ENCODE measurements around the gene DHX36. TPM values are rescaled to one million over a fixed set of nuclear protein-coding genes. Genes with fewer than 3 reads are reported as not detected.

DHX36 gene
- total and polyA plus RNA-seq, 3 donors from 2014 or later: 85.5 to 138 (median 97.9) TPM

GRCh38 chr3:154252759-154253638, 71.3 kb downstream of the DHX36 start:
- intact Hi-C loops (cut with DNase I; ENCODE audit: low total_unique reads): no loop called here
- no peak overlapping the region for H3K4me3 ChIP-seq
- no peaks in the 10 kb centered on the region for H3K27me3 ChIP-seq
- WGBS, 2 donors: 17 to 20% methylated on average over 11 of the region's 11 CpGs
- no peaks in the 10 kb centered on the region for H3K9me3 ChIP-seq
- peak; percentile 95 for DNase-seq
- H3K36me3 ChIP-seq (ENCODE audit: low read depth, missing control alignments): no peaks in the 10 kb centered on the region
- H3K4me1 ChIP-seq: no peaks in the 10 kb centered on the region
- no peak for TF ChIP-seq POLR2A (IDR thresholded peaks at IDR 0.05)
- TF ChIP-seq CTCF (IDR thresholded peaks at IDR 0.05): peak; percentile 78 to 85 (median 80)
- no peak overlapping the region for H3K27ac ChIP-seq

DNA sequence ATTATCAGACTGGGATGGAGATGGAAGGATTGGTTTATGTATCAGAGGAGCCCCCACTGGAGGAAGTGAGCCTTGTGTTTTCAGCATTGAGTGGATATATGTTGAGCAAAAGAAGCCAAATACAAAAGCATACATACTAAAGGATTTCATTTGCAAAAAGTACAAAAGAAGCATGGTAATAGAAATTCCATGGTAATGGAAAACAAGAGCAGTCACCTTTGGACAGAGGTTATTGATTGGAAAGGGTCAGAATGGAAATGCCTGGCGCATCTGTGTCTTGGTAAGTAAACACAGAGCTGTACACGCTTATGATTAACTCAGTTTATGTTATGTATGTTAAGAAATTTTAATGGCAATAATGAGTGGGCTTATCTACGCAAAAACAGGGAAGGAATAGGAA, 72.7 kb downstream of the DHX36 start:
- TF ChIP-seq CTCF (IDR thresholded peaks at IDR 0.05) (no peak), POLR2A (IDR thresholded peaks at IDR 0.05) (no peak)

DNA sequence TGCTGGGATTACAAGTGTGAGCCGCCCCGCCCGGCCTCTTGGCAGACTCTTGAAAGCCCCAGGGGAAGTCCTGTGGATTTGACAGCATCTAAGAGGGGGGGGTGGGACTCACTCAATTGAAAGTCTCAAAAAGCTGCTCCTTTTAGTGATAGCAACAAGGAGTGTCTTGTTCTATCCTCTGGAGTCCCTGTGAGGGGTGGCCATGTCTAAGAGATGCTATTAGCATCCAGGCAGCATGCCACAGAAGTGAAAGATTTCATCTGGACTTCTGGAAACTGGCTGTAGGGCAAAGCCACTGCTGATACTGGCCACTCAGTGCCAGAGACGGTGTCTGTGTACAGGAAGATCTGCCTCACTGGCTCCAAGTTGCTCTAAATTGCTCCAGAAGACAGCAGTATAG, 74.0 kb downstream of the DHX36 start:
- H3K36me3 ChIP-seq (ENCODE audit: low read depth, missing control alignments): no peaks in the 10 kb centered on the region
- no peak for TF ChIP-seq POLR2A (IDR thresholded peaks at IDR 0.05)
- TF ChIP-seq CTCF (IDR thresholded peaks at IDR 0.05): no peak
- no peak overlapping the region for H3K27ac ChIP-seq
- no peaks in the 10 kb centered on the region for H3K9me3 ChIP-seq
- WGBS, 2 donors: 78 to 97% methylated on average over 1 to 4 of the region's 4 CpGs
- intact Hi-C loops (cut with DNase I; ENCODE audit: low total_unique reads): no loop called here
- no peaks in the 10 kb centered on the region for H3K4me1 ChIP-seq
- H3K4me3 ChIP-seq: no peak overlapping the region
- no peaks in the 10 kb centered on the region for H3K27me3 ChIP-seq
- DNase-seq: no peak

More for the DNA sequence above, 72.7 kb downstream of the DHX36 start:
- WGBS, 2 donors: 89 to 98% methylated on average over 3 of the region's 3 CpGs
- Histone ChIP-seq H3K27me3 (no peaks in the 10 kb centered on the region), H3K36me3 (ENCODE audit: low read depth, missing control alignments) (no peaks in the 10 kb centered on the region), H3K9me3 (no peaks in the 10 kb centered on the region), H3K4me3 (no peak overlapping the region), H3K4me1 (no peaks in the 10 kb centered on the region), H3K27ac (no peak overlapping the region)
- no peak for DNase-seq
- intact Hi-C loops (cut with DNase I; ENCODE audit: low total_unique reads): no loop called here

DNA sequence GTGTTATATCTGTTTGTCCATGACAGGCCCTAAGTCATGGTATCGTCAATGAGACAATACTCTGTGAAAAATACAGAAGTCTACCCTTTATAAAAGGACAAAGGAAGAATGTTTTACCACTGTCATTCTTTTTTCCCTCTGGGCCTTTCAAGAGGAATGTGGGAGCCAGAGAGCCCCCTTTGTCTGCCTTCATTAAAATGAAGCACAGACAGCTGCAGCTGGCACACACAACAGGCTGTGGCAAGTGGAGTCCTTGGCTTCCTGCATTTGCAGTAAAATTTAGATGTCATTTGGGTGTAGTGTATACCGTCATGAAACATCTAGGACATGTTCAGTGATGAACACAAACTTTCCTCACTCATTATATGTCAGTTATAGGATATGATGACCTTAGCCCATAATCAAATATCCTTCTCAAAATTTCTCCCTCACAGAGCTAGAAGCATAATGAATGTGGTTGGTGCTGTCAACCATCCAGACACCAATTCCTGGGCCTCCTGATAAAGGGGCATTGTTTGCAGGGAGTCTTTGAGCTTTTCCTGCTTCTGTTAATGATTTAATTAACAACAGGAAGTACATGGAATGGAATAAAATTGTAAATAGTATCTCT, 76.4 kb downstream of the DHX36 start:
- H3K4me3 ChIP-seq: no peak overlapping the region
- no peaks in the 10 kb centered on the region for H3K9me3 ChIP-seq
- no peaks in the 10 kb centered on the region for H3K27me3 ChIP-seq
- TF ChIP-seq POLR2A (IDR thresholded peaks at IDR 0.05) (no peak), CTCF (IDR thresholded peaks at IDR 0.05) (no peak)
- no peaks in the 10 kb centered on the region for H3K36me3 ChIP-seq (ENCODE audit: low read depth, missing control alignments)
- WGBS, 2 donors: 92 to 94% methylated on average over 2 of the region's 2 CpGs
- no peak overlapping the region for H3K27ac ChIP-seq
- DNase-seq: no peak
- intact Hi-C loops (cut with DNase I; ENCODE audit: low total_unique reads): no loop called here
- no peaks in the 10 kb centered on the region for H3K4me1 ChIP-seq
